Endothelial cell of umbilical vein (primary cell): ENCODE measurements around the gene KRT71. TPM values are rescaled to one million over a fixed set of nuclear protein-coding genes. Genes with fewer than 3 reads are reported as not detected.

Source experiments
- BruUV-seq: library from RNA; stranded (reverse); fragments of 400-500 nt; replicated peaks from 2 replicates; lab custom pipeline; 2021; lab: Mats Ljungman, UMichigan
- CTCF ChIA-PET: fragments of 300-600, 350-600 bp; sonication (Branson Sonifier 250); formaldehyde crosslinking; loops from one replicate; lab custom pipeline; 2021; ENCODE audit warnings: antibody characterized with exemption, inconsistent platforms; lab: Charles Lee
- POLR2A ChIA-PET: fragments of 300-600, 350-600 bp; sonication (Branson Sonifier 250); formaldehyde crosslinking; loops from one replicate; lab custom pipeline; 2021; ENCODE audit warnings: antibody characterized with exemption, inconsistent platforms; lab: Charles Lee
- DNase-seq: peaks from one replicate; pipeline ENCODE4 v3.0.0-alpha.2; 2011; ENCODE audit warnings: low read depth, low spot score
- FAIRE-seq: peaks from 2 replicates; lab custom pipeline; 2011; peaks lifted over from hg19 to GRCh38; lab: Jason Lieb, UNC
- H2AFZ ChIP-seq: 2 replicates; pipeline ENCODE4 v1.6.0; 2012; ENCODE audit warnings: low read depth, low read length, control low read depth, inconsistent platforms
- H3K27ac ChIP-seq: 2 replicates; pipeline ENCODE4 v1.5.1; 2011; ENCODE audit warnings: low read depth, mild to moderate bottlenecking, control low read depth, low read length, moderate library complexity; ENCODE audit not compliant: insufficient read depth
- H3K27me3 ChIP-seq, 2 experiments: 2 replicates each; pipeline versions ENCODE4 v1.6.0 to v1.6.1; 2011; ENCODE audit warnings: low read length in 2 of 2, mixed read lengths in 1 of 2; ENCODE audit not compliant: control insufficient read depth in 2 of 2, insufficient read depth in 2 of 2
- H3K36me3 ChIP-seq, 2 experiments: 2 replicates in 1 of 2; 3 replicates in 1 of 2; pipeline ENCODE4 v1.5.1; 2011; ENCODE audit warnings: low read length in 2 of 2, mild to moderate bottlenecking in 1 of 2, moderate library complexity in 1 of 2; ENCODE audit not compliant: control insufficient read depth in 2 of 2, insufficient read depth in 2 of 2; ENCODE audit errors: extremely low read depth in 1 of 2
- H3K4me1 ChIP-seq: 3 replicates; pipeline ENCODE4 v1.5.1; 2011; ENCODE audit warnings: mild to moderate bottlenecking, low read length; ENCODE audit not compliant: control insufficient read depth, insufficient read depth; ENCODE audit errors: extremely low read depth
- H3K4me2 ChIP-seq: 2 replicates; pipeline ENCODE4 v1.6.1; 2011; ENCODE audit warnings: low read length, control low read depth, mixed read lengths; ENCODE audit not compliant: insufficient read depth
- H3K4me3 ChIP-seq, 3 experiments: fragments of 200-600 bp in 1 of 3; sonication (generic), shearing (Covaris generic) in 1 of 3; replicated peaks in 1 of 3; 2 replicates each; pipeline ENCODE4 v1.5.1; 2011 to 2016; ENCODE audit warnings: control low read depth in 3 of 3, low read length in 3 of 3, mild to moderate bottlenecking in 2 of 3, inconsistent platforms in 1 of 3, low read depth in 1 of 3, moderate library complexity in 1 of 3; ENCODE audit not compliant: insufficient read depth in 1 of 3
- H3K79me2 ChIP-seq: 2 replicates; pipeline ENCODE4 v1.6.0; 2012; ENCODE audit warnings: low read length, inconsistent platforms; ENCODE audit not compliant: control insufficient read depth, insufficient read depth
- H3K9ac ChIP-seq: replicated peaks from 2 replicates; pipeline ENCODE3; 2011; ENCODE audit warnings: low read length, control low read depth; ENCODE audit not compliant: insufficient read depth; ENCODE audit errors: extremely low read depth
- H3K9me1 ChIP-seq: replicated peaks from 3 replicates; pipeline ENCODE4 v1.6.0; 2011; ENCODE audit warnings: mild to moderate bottlenecking, low read length; ENCODE audit not compliant: control insufficient read depth, insufficient read depth; ENCODE audit errors: extremely low read depth
- H3K9me3 ChIP-seq: replicated peaks from 2 replicates; pipeline ENCODE4 v1.5.1; 2012; ENCODE audit warnings: low read length, inconsistent platforms; ENCODE audit not compliant: control insufficient read depth, insufficient read depth
- H4K20me1 ChIP-seq: replicated peaks from 2 replicates; pipeline ENCODE3; 2011; ENCODE audit warnings: mild to moderate bottlenecking, low read length; ENCODE audit not compliant: control insufficient read depth, insufficient read depth; ENCODE audit errors: extremely low read depth
- CTCF ChIP-seq, 2 donors: IDR thresholded peaks; 1 replicate in 1 of 2; 2 replicates in 1 of 2; pipeline ENCODE4 v1.5.1; 2011; ENCODE audit warnings: low read length in 2 of 2, mild to moderate bottlenecking in 2 of 2, moderate library complexity in 2 of 2, control low read depth in 1 of 2, inconsistent platforms in 1 of 2, low read depth in 1 of 2; ENCODE audit not compliant: insufficient read depth in 1 of 2; ENCODE audit errors: extremely low read depth in 1 of 2
- EZH2 ChIP-seq: IDR thresholded peaks from 2 replicates; pipeline ENCODE4 v1.6.1; 2012; ENCODE audit warnings: borderline replicate concordance, low read depth, mild to moderate bottlenecking, moderate library complexity, low read length, inconsistent platforms; ENCODE audit not compliant: severe bottlenecking
- FOS ChIP-seq: IDR thresholded peaks from 2 replicates; pipeline ENCODE4 v1.6.1; 2011; ENCODE audit warnings: mild to moderate bottlenecking, low read length, moderate library complexity, borderline replicate concordance; ENCODE audit not compliant: insufficient read depth
- GATA2 ChIP-seq: IDR thresholded peaks from 2 replicates; pipeline ENCODE4 v1.7.0; 2011; ENCODE audit warnings: low read depth, mild to moderate bottlenecking, moderate library complexity, mixed read lengths, low read length; ENCODE audit not compliant: insufficient read length, insufficient read depth
- JUN ChIP-seq: IDR thresholded peaks from 2 replicates; pipeline ENCODE4 v1.6.1; 2011; ENCODE audit warnings: borderline replicate concordance, low read depth; ENCODE audit not compliant: insufficient read length, insufficient read depth
- MAX ChIP-seq: IDR thresholded peaks from 2 replicates; pipeline ENCODE4 v1.6.1; 2011; ENCODE audit not compliant: insufficient read depth, insufficient read length
- MYC ChIP-seq: IDR thresholded peaks from one replicate; pipeline ENCODE4 v1.6.1; 2011; ENCODE audit warnings: mild to moderate bottlenecking, low read depth, low read length
- POLR2A ChIP-seq: IDR thresholded peaks from 2 replicates; pipeline ENCODE4 v1.6.1; 2012; ENCODE audit warnings: low read depth, mild to moderate bottlenecking, control low read depth, low read length
- POLR2AphosphoS5 ChIP-seq: IDR thresholded peaks from 2 replicates; pipeline ENCODE4 v1.6.1; 2012; ENCODE audit warnings: low read depth, mild to moderate bottlenecking, control low read depth, low read length, moderate library complexity; ENCODE audit not compliant: insufficient read depth
- dilution Hi-C: fragments of 300-500 bp; cut with MboI; formaldehyde crosslinking; loops from one replicate; pipeline ENCODE4 v1.15.0; 2019; ENCODE audit warnings: low sequenced_read_pairs; ENCODE audit not compliant: extremely low pct_ligation_motif_present
- intact Hi-C: fragments of 100-400 bp; cut with micrococcal nuclease; formaldehyde crosslinking; loops from one replicate; pipeline ENCODE4 v1.10.0; 2022
- polyA plus RNA-seq, 4 experiments: library from polyadenylated mRNA; depleted of rRNA in 3 of 4; stranded (reverse) in 3 of 4; unstranded in 1 of 4; fragments of >200 nt; gene quantifications; 2 replicates each; pipeline versions ENCODE4 v1.2.1 to v1.2.3, GENCODE V29; 2011 to 2012; ENCODE audit warnings: missing spikeins in 1 of 4
- total RNA-seq: library from RNA; stranded (reverse); gene quantifications from 2 replicates; pipeline ENCODE4 v1.2.3, GENCODE V29; 2021

Gene KRT71
- total and polyA plus RNA-seq, 2 donors (not counting 3 experiments of a cell fraction or from before 2014, with no cell fraction given), result not detected

- no peak overlapping the region for H3K4me3 ChIP-seq
- no peaks in the 10 kb centered on the region for H3K9me3 ChIP-seq
- no peak for TF ChIP-seq JUN
- TF ChIP-seq MAX, result no peak
- no peak for TF ChIP-seq POLR2AphosphoS5
- TF ChIP-seq FOS, result no peak
- TF ChIP-seq POLR2A, result no peak
- TF ChIP-seq CTCF (IDR thresholded peaks at IDR 0.05; ENCODE audit: extremely low read depth in 1 of 2, insufficient read depth in 1 of 2, low read depth in 1 of 2, low read length in 2 of 2), result no peak
- TF ChIP-seq GATA2, result no peak
- no peak for TF ChIP-seq EZH2
- TF ChIP-seq MYC, result no peak
- H4K20me1 ChIP-seq, result no peaks in the 10 kb centered on the region
- no peak overlapping the region for H3K4me2 ChIP-seq
- dilution Hi-C loops, result no loop called here
- ChIA-PET POLR2A (no interaction called here), CTCF (interaction anchor here (1.7 kb wide), 1 partner anchor 297 kb away, joined by 6 read pairs; no protein-coding TSS in a partner anchor)
- intact Hi-C loops, result no loop called here
- no peak overlapping the region for H3K9ac ChIP-seq
- no peak overlapping the region for H2AFZ ChIP-seq
- no peaks in the 10 kb centered on the region for H3K36me3 ChIP-seq
- no peak for DNase-seq
- H3K27me3 ChIP-seq, result no peaks in the 10 kb centered on the region
- H3K4me1 ChIP-seq, result no peaks in the 10 kb centered on the region
- no peak for FAIRE-seq
- no peaks in the 10 kb centered on the region for H3K9me1 ChIP-seq
- no peaks in the 10 kb centered on the region for H3K79me2 ChIP-seq
- BruUV-seq, result no TSS peak
- H3K27ac ChIP-seq, result no peak overlapping the region
Measured at GRCh38 chr12:52573306-52573705, 20.4 kb upstream of the KRT71 start.
